PC-3 (cell line): Measurements from ENCODE around the gene JCAD. TPM values are rescaled to one million over a fixed set of nuclear protein-coding genes. Genes with fewer than 3 reads are reported as not detected.

Experiments
- ATAC-seq: fragments of 200-7000 bp; cut with Tn5 transposase; 2 replicates; pipeline ENCODE4 v1.9.1; 2020; ENCODE audit warnings: mild to moderate bottlenecking, moderate library complexity
- BruUV-seq: library from RNA; stranded (reverse); fragments of 400-500 nt; replicated peaks from 2 replicates; lab custom pipeline; 2021; lab: Mats Ljungman, UMichigan
- CTCF ChIA-PET: fragments of 300-600 bp; sonication (Branson Sonifier 250); formaldehyde crosslinking; loops from one replicate; lab custom pipeline; 2022; ENCODE audit warnings: antibody characterized with exemption; lab: Charles Lee
- POLR2A ChIA-PET: fragments of 300-600 bp; sonication (Branson Sonifier 250); formaldehyde crosslinking; loops from one replicate; lab custom pipeline; 2022; ENCODE audit warnings: antibody characterized with exemption; ENCODE audit not compliant: unreplicated experiment; lab: Charles Lee
- DNase-seq: peaks from one replicate; pipeline ENCODE4 v3.0.0-alpha.2; 2015
- H2AFZ ChIP-seq: fragments of 300-600 bp; sonication (generic); 2 replicates; pipeline ENCODE4 v1.6.0; 2016; ENCODE audit warnings: antibody characterized with exemption, low read length
- H3F3A ChIP-seq: fragments of 300-600 bp; sonication (generic); one replicate; pipeline ENCODE4 v1.6.0; 2017; ENCODE audit warnings: antibody characterized with exemption, low read length, control low read depth, mild to moderate bottlenecking; ENCODE audit not compliant: unreplicated experiment
- H3K27ac ChIP-seq: fragments of 300-600 bp; sonication (generic); 2 replicates; pipeline ENCODE4 v1.5.1; 2016; ENCODE audit warnings: mild to moderate bottlenecking, low read length
- H3K27me3 ChIP-seq: fragments of 300-600 bp; sonication (generic); 2 replicates; pipeline ENCODE4 v1.6.1; 2016; ENCODE audit warnings: low read length, mixed read lengths
- H3K36me3 ChIP-seq: fragments of 300-600 bp; sonication (generic); 2 replicates; pipeline ENCODE4 v1.6.1; 2016; ENCODE audit warnings: low read depth, mixed run types, low read length, mixed read lengths
- H3K4me1 ChIP-seq: fragments of 300-600 bp; sonication (generic); 2 replicates; pipeline ENCODE4 v1.5.1; 2016; ENCODE audit warnings: low read length; ENCODE audit not compliant: insufficient read depth
- H3K4me2 ChIP-seq: fragments of 300-600 bp; sonication (generic); 2 replicates; pipeline ENCODE4 v1.6.0; 2016; ENCODE audit warnings: low read length
- H3K4me3 ChIP-seq: fragments of 300-600 bp; sonication (generic); 2 replicates; pipeline ENCODE4 v1.5.1; 2016; ENCODE audit warnings: mild to moderate bottlenecking, low read length, mixed read lengths
- H3K79me2 ChIP-seq: fragments of 300-600 bp; sonication (generic); 2 replicates; pipeline ENCODE4 v1.6.1; 2017; ENCODE audit warnings: low read length, mixed read lengths
- H3K9ac ChIP-seq: fragments of 300-600 bp; sonication (generic); 2 replicates; pipeline ENCODE4 v1.6.0; 2016; ENCODE audit warnings: mild to moderate bottlenecking, low read length
- H3K9me2 ChIP-seq: fragments of 300-600 bp; sonication (generic); replicated peaks from 2 replicates; pipeline ENCODE4 v1.6.1; 2016; ENCODE audit warnings: mixed run types, low read length, mixed read lengths
- H3K9me3 ChIP-seq: fragments of 300-600 bp; sonication (generic); 2 replicates; pipeline ENCODE4 v1.6.1; 2016; ENCODE audit warnings: low read length, mixed read lengths
- H4K20me1 ChIP-seq: fragments of 300-600 bp; sonication (generic); 2 replicates; pipeline ENCODE4 v1.6.1; 2016; ENCODE audit warnings: low read length, mixed read lengths
- CTCF ChIP-seq: fragments of 300-600 bp; sonication (generic); conservative IDR thresholded peaks from 2 replicates; pipeline ENCODE4 v1.5.1; 2017; ENCODE audit warnings: antibody characterized with exemption, low read depth, mild to moderate bottlenecking, low read length
- EZH2 ChIP-seq: fragments of 300-600 bp; sonication (generic); IDR thresholded peaks from one replicate; pipeline ENCODE4 v1.6.1; 2017; ENCODE audit warnings: antibody characterized with exemption, mild to moderate bottlenecking, low read length; ENCODE audit not compliant: unreplicated experiment
- EZH2phosphoT487 ChIP-seq: fragments of 300-600 bp; sonication (generic); IDR thresholded peaks from 2 replicates; pipeline ENCODE4 v1.6.1; 2018; ENCODE audit warnings: mild to moderate bottlenecking, antibody characterized with exemption, low read length, borderline replicate concordance
- intact Hi-C: fragments of 100-400 bp; cut with micrococcal nuclease; formaldehyde crosslinking; loops from 2 replicates; pipeline ENCODE4 v1.9.0; 2023
- total RNA-seq: library from RNA; depleted of rRNA; stranded (reverse); fragments of >200 nt; gene quantifications from 2 replicates; pipeline ENCODE4 v1.2.3, GENCODE V29; 2014

The JCAD gene
- total RNA-seq, 1 experiment from 2014 or later, result 5.0 TPM

GRCh38 chr10:30017966-30018365, 41.4 kb downstream of the JCAD start:
- ChIA-PET CTCF (no interaction called here), POLR2A (no interaction called here)
- intact Hi-C loops, result no loop called here
- Histone ChIP-seq H3K4me3 (no peak overlapping the region), H3K36me3 (no peaks in the 10 kb centered on the region), H3K27me3 (no peaks in the 10 kb centered on the region), H3K9me3 (no peaks in the 10 kb centered on the region), H3K9ac (no peak overlapping the region), H3F3A (no peaks in the 10 kb centered on the region), H3K4me1 (no peaks in the 10 kb centered on the region), H3K9me2 (no peaks in the 10 kb centered on the region), H3K27ac (no peak overlapping the region), H4K20me1 (no peaks in the 10 kb centered on the region), H3K79me2 (no peaks in the 10 kb centered on the region), H2AFZ (no peak overlapping the region), H3K4me2 (no peak overlapping the region)
- ATAC-seq (no peak), DNase-seq (no peak)
- TF ChIP-seq EZH2phosphoT487, result no peak
- TF ChIP-seq CTCF, result no peak
- no peak for TF ChIP-seq EZH2
- BruUV-seq, result no TSS peak

- intact Hi-C loops, result no loop called here
Observed at GRCh38 chr10:30017556-30017955, 41.8 kb downstream of the JCAD start.

More at GRCh38 chr10:30017556-30017955, 41.8 kb downstream of the JCAD start:
- ChIA-PET CTCF (no interaction called here), POLR2A (no interaction called here)
- no peaks in the 10 kb centered on the region for H4K20me1 ChIP-seq
- H3K4me2 ChIP-seq, result no peak overlapping the region
- H3K9ac ChIP-seq, result no peak overlapping the region
- H3K9me2 ChIP-seq, result no peaks in the 10 kb centered on the region
- H3K4me3 ChIP-seq, result no peak overlapping the region
- H3K27me3 ChIP-seq, result no peaks in the 10 kb centered on the region
- H3K27ac ChIP-seq, result no peak overlapping the region
- H3K36me3 ChIP-seq, result no peaks in the 10 kb centered on the region
- H3K4me1 ChIP-seq, result no peaks in the 10 kb centered on the region
- no peak for DNase-seq
- H3K9me3 ChIP-seq, result no peaks in the 10 kb centered on the region
- BruUV-seq, result no TSS peak
- no peaks in the 10 kb centered on the region for H3K79me2 ChIP-seq
- H3F3A ChIP-seq, result no peaks in the 10 kb centered on the region
- ATAC-seq, result no peak
- H2AFZ ChIP-seq, result no peak overlapping the region
- TF ChIP-seq EZH2, result no peak
- TF ChIP-seq EZH2phosphoT487, result no peak
- TF ChIP-seq CTCF, result no peak
